K562 (cell line): ENCODE results near the gene ZSWIM6. TPM values are rescaled to one million over a fixed set of nuclear protein-coding genes. Genes with fewer than 3 reads are reported as not detected.

Experiments
- CCNT2 ChIP-seq: IDR thresholded peaks from 2 replicates; pipeline ENCODE4 v1.6.1; 2011; ENCODE audit warnings: borderline replicate concordance, low read depth, mild to moderate bottlenecking, moderate library complexity, mixed read lengths, low read length; ENCODE audit not compliant: insufficient read length; ENCODE audit errors: extremely low read depth
- IFI16 ChIP-seq: fragments of 250-450 bp; sonication (Bioruptor Pico); IDR thresholded peaks from 2 replicates; pipeline ENCODE4 v2.1.2; 2022; ENCODE audit warnings: mild to moderate bottlenecking, inconsistent platforms
- XRCC4 ChIP-seq: IDR thresholded peaks from one replicate; pipeline ENCODE4 v1.6.1; 2011; ENCODE audit not compliant: insufficient read depth, insufficient read length; ENCODE audit errors: extremely low read depth
- polyA plus RNA-seq, 8 experiments: library from polyadenylated mRNA; depleted of rRNA in 4 of 8; stranded (reverse) in 5 of 8; unstranded in 3 of 8; fragments of >200 nt; fragmentation: Nextera tagmentation in 2 of 8; fragmentation: Illumina TruSeq in 1 of 8; extraction: Ambion mirVana in 2 of 8; extraction: Trizol in 1 of 8; gene quantifications; 2 replicates each; pipeline versions ENCODE4 v1.2.1 to v1.2.3, GENCODE V29; 2011 to 2014; ENCODE audit warnings: inconsistent platforms in 1 of 8, missing spikeins in 1 of 8
- total RNA-seq, 7 experiments: library from RNA; depleted of rRNA in 6 of 7; stranded (reverse); fragments of >200 nt in 6 of 7; fragmentation: Illumina TruSeq in 2 of 7; extraction: Trizol in 2 of 7; gene quantifications; 2 replicates each; pipeline versions ENCODE4 v1.2.1 to v1.2.3, GENCODE V29; 2011 to 2021; ENCODE audit warnings: low replicate concordance in 1 of 7
- TF ChIP-seq, protein P1 (sequence below): fragments of 250-450 bp; sonication (Bioruptor Pico); IDR thresholded peaks from 2 replicates; pipeline ENCODE4 v1.4.0; 2020
- TF ChIP-seq, protein P2 (sequence below): conservative IDR thresholded peaks from 2 replicates; pipeline ENCODE4 v1.6.1; 2011; ENCODE audit warnings: low read depth, mild to moderate bottlenecking, low read length; ENCODE audit not compliant: control insufficient read depth
- TF ChIP-seq, protein P3 (sequence below): fragments of 200-600 bp; sonication (generic); IDR thresholded peaks from one replicate; pipeline ENCODE4 v1.6.1; 2012; ENCODE audit warnings: mild to moderate bottlenecking, low read depth, low read length, inconsistent platforms

ZSWIM6 gene
- total and polyA plus RNA-seq, 9 of the 15 experiments (the other 6 are each of a cell fraction or from before 2014, with no cell fraction given): 0.81 to 3.2 (median 2.0) TPM

DNA sequence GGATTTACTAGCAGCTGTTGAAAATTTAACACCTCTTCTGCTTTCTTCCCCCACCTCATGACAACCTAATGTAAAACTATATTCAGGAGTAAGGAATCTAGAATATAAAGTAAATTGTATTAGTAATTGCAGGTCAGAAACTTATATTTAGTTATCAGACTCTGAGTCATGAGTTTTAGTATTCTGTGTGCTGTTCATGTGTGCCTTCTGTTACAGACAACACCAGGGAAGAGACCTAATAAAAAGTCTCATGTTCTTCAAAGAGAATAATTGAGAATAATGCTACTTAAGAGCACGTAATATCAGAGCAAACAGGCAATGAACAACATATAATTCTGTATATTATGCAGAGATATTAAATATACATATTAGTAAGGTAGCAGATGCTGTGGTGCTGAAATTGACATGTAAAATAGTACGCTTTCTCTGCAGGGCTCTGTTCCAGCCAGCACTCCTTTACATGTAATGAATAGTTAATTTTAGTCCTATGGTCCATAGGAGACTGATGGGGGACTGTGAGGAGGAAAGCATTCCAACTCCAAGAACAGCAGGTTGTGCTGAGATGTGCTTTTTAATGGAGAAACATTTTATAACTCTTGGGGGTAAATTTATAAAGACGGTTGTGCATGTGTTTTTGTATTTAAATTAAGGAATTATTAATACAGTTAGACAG lies 106.4 kb downstream of the ZSWIM6 start (continued):
- TF ChIP-seq, protein P1, sequence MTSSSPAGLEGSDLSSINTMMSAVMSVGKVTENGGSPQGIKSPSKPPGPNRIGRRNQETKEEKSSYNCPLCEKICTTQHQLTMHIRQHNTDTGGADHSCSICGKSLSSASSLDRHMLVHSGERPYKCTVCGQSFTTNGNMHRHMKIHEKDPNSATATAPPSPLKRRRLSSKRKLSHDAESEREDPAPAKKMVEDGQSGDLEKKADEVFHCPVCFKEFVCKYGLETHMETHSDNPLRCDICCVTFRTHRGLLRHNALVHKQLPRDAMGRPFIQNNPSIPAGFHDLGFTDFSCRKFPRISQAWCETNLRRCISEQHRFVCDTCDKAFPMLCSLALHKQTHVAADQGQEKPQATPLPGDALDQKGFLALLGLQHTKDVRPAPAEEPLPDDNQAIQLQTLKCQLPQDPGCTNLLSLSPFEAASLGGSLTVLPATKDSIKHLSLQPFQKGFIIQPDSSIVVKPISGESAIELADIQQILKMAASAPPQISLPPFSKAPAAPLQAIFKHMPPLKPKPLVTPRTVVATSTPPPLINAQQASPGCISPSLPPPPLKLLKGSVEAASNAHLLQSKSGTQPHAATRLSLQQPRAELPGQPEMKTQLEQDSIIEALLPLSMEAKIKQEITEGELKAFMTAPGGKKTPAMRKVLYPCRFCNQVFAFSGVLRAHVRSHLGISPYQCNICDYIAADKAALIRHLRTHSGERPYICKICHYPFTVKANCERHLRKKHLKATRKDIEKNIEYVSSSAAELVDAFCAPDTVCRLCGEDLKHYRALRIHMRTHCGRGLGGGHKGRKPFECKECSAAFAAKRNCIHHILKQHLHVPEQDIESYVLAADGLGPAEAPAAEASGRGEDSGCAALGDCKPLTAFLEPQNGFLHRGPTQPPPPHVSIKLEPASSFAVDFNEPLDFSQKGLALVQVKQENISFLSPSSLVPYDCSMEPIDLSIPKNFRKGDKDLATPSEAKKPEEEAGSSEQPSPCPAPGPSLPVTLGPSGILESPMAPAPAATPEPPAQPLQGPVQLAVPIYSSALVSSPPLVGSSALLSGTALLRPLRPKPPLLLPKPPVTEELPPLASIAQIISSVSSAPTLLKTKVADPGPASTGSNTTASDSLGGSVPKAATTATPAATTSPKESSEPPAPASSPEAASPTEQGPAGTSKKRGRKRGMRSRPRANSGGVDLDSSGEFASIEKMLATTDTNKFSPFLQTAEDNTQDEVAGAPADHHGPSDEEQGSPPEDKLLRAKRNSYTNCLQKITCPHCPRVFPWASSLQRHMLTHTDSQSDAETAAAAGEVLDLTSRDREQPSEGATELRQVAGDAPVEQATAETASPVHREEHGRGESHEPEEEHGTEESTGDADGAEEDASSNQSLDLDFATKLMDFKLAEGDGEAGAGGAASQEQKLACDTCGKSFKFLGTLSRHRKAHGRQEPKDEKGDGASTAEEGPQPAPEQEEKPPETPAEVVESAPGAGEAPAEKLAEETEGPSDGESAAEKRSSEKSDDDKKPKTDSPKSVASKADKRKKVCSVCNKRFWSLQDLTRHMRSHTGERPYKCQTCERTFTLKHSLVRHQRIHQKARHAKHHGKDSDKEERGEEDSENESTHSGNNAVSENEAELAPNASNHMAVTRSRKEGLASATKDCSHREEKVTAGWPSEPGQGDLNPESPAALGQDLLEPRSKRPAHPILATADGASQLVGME (CRISPR knock-in tag): no peak
- TF ChIP-seq IFI16: no peak
- TF ChIP-seq, protein P2, sequence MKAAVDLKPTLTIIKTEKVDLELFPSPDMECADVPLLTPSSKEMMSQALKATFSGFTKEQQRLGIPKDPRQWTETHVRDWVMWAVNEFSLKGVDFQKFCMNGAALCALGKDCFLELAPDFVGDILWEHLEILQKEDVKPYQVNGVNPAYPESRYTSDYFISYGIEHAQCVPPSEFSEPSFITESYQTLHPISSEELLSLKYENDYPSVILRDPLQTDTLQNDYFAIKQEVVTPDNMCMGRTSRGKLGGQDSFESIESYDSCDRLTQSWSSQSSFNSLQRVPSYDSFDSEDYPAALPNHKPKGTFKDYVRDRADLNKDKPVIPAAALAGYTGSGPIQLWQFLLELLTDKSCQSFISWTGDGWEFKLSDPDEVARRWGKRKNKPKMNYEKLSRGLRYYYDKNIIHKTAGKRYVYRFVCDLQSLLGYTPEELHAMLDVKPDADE: no peak
- TF ChIP-seq, protein P3, sequence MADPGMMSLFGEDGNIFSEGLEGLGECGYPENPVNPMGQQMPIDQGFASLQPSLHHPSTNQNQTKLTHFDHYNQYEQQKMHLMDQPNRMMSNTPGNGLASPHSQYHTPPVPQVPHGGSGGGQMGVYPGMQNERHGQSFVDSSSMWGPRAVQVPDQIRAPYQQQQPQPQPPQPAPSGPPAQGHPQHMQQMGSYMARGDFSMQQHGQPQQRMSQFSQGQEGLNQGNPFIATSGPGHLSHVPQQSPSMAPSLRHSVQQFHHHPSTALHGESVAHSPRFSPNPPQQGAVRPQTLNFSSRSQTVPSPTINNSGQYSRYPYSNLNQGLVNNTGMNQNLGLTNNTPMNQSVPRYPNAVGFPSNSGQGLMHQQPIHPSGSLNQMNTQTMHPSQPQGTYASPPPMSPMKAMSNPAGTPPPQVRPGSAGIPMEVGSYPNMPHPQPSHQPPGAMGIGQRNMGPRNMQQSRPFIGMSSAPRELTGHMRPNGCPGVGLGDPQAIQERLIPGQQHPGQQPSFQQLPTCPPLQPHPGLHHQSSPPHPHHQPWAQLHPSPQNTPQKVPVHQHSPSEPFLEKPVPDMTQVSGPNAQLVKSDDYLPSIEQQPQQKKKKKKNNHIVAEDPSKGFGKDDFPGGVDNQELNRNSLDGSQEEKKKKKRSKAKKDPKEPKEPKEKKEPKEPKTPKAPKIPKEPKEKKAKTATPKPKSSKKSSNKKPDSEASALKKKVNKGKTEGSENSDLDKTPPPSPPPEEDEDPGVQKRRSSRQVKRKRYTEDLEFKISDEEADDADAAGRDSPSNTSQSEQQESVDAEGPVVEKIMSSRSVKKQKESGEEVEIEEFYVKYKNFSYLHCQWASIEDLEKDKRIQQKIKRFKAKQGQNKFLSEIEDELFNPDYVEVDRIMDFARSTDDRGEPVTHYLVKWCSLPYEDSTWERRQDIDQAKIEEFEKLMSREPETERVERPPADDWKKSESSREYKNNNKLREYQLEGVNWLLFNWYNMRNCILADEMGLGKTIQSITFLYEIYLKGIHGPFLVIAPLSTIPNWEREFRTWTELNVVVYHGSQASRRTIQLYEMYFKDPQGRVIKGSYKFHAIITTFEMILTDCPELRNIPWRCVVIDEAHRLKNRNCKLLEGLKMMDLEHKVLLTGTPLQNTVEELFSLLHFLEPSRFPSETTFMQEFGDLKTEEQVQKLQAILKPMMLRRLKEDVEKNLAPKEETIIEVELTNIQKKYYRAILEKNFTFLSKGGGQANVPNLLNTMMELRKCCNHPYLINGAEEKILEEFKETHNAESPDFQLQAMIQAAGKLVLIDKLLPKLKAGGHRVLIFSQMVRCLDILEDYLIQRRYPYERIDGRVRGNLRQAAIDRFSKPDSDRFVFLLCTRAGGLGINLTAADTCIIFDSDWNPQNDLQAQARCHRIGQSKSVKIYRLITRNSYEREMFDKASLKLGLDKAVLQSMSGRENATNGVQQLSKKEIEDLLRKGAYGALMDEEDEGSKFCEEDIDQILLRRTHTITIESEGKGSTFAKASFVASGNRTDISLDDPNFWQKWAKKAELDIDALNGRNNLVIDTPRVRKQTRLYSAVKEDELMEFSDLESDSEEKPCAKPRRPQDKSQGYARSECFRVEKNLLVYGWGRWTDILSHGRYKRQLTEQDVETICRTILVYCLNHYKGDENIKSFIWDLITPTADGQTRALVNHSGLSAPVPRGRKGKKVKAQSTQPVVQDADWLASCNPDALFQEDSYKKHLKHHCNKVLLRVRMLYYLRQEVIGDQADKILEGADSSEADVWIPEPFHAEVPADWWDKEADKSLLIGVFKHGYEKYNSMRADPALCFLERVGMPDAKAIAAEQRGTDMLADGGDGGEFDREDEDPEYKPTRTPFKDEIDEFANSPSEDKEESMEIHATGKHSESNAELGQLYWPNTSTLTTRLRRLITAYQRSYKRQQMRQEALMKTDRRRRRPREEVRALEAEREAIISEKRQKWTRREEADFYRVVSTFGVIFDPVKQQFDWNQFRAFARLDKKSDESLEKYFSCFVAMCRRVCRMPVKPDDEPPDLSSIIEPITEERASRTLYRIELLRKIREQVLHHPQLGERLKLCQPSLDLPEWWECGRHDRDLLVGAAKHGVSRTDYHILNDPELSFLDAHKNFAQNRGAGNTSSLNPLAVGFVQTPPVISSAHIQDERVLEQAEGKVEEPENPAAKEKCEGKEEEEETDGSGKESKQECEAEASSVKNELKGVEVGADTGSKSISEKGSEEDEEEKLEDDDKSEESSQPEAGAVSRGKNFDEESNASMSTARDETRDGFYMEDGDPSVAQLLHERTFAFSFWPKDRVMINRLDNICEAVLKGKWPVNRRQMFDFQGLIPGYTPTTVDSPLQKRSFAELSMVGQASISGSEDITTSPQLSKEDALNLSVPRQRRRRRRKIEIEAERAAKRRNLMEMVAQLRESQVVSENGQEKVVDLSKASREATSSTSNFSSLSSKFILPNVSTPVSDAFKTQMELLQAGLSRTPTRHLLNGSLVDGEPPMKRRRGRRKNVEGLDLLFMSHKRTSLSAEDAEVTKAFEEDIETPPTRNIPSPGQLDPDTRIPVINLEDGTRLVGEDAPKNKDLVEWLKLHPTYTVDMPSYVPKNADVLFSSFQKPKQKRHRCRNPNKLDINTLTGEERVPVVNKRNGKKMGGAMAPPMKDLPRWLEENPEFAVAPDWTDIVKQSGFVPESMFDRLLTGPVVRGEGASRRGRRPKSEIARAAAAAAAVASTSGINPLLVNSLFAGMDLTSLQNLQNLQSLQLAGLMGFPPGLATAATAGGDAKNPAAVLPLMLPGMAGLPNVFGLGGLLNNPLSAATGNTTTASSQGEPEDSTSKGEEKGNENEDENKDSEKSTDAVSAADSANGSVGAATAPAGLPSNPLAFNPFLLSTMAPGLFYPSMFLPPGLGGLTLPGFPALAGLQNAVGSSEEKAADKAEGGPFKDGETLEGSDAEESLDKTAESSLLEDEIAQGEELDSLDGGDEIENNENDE: no peak
- TF ChIP-seq XRCC4: no peak
- TF ChIP-seq CCNT2: no peak
